Lung (tissue), 12 donors: ENCODE measurements around the gene DYRK1A. TPM values are rescaled to one million over a fixed set of nuclear protein-coding genes. Genes with fewer than 3 reads are reported as not detected.

Experiments used
- ATAC-seq: fragments of 200-7000 bp; cut with Tn5 transposase; one replicate; pipeline ENCODE4 v1.9.1; 2020; ENCODE audit warnings: moderate number of reproducible peaks; ENCODE audit not compliant: insufficient read depth, low FRiP score
- DNase-seq, 3 donors: peaks; one replicate each; pipeline ENCODE4 v3.0.0-alpha.2; 2013 to 2017
- H3K27ac ChIP-seq, 2 donors: one replicate each; pipeline ENCODE4 v1.5.1; 2013; ENCODE audit warnings: mild to moderate bottlenecking in 2 of 2, moderate library complexity in 2 of 2, control low read depth in 1 of 2, inconsistent platforms in 1 of 2, low read depth in 1 of 2, low read length in 1 of 2
- H3K27me3 ChIP-seq, 3 donors: one replicate each; pipeline ENCODE4 v1.5.1; 2013; ENCODE audit warnings: low read length in 2 of 3; ENCODE audit not compliant: control insufficient read depth in 3 of 3, insufficient read depth in 3 of 3
- H3K36me3 ChIP-seq, 4 donors: one replicate each; pipeline ENCODE4 v1.5.1; 2013; ENCODE audit warnings: low read length in 4 of 4, mild to moderate bottlenecking in 1 of 4, moderate library complexity in 1 of 4; ENCODE audit not compliant: control insufficient read depth in 4 of 4, insufficient read depth in 4 of 4
- H3K4me1 ChIP-seq, 5 donors: one replicate each; pipeline ENCODE4 v1.5.1; 2013; ENCODE audit warnings: low read length in 5 of 5, mild to moderate bottlenecking in 2 of 5, moderate library complexity in 1 of 5; ENCODE audit not compliant: control insufficient read depth in 5 of 5, insufficient read depth in 5 of 5
- H3K4me3 ChIP-seq: one replicate; pipeline ENCODE4 v1.5.1; 2013; ENCODE audit warnings: mild to moderate bottlenecking, control low read depth, moderate library complexity
- H3K9ac ChIP-seq, 2 donors: one replicate each; pipeline ENCODE4 v1.5.1; 2013; ENCODE audit warnings: low read length in 2 of 2, control low read depth in 1 of 2; ENCODE audit not compliant: insufficient read depth in 1 of 2
- H3K9me3 ChIP-seq, 4 donors: one replicate each; pipeline ENCODE4 v1.5.1; 2013; ENCODE audit warnings: low read length in 3 of 4, mild to moderate bottlenecking in 1 of 4, moderate library complexity in 1 of 4; ENCODE audit not compliant: control insufficient read depth in 4 of 4, insufficient read depth in 3 of 4
- WGBS, 2 donors: extraction: QIAGEN DNeasy Blood & Tissue Kit; methylation state at CpG; one replicate each; pipeline ENCODE4 v1.1.7; 2013; 5-methylcytosine and 5-hydroxymethylcytosine counted together
- polyA plus RNA-seq, 2 donors: library from polyadenylated mRNA; stranded (reverse); fragments of 200-250 nt; gene quantifications; one replicate each; pipeline ENCODE4 v1.2.1, GENCODE V29; 2013
- total RNA-seq, 2 donors: library from RNA; depleted of rRNA in 1 of 2; stranded (reverse); fragments of >200 nt in 1 of 2; gene quantifications; one replicate each; pipeline ENCODE4 v1.2.1, GENCODE V29; 2014 to 2021
- TF ChIP-seq, protein P1 (sequence below): IDR thresholded peaks from 2 replicates; pipeline ENCODE4 v1.5.1; 2012; ENCODE audit warnings: mild to moderate bottlenecking; ENCODE audit errors: control extremely low read depth, extremely low read depth
- donor health status: control.
- donor health status: control.
- donor health status: Bipolar disorder and iron deficiency.
- donor health status: healthy.
- donor health status: DM: yes; HTN: yes; CAD: no.

DYRK1A gene
- total and polyA plus RNA-seq, 4 donors = 22.1 to 149 (median 43.3) TPM

DNA sequence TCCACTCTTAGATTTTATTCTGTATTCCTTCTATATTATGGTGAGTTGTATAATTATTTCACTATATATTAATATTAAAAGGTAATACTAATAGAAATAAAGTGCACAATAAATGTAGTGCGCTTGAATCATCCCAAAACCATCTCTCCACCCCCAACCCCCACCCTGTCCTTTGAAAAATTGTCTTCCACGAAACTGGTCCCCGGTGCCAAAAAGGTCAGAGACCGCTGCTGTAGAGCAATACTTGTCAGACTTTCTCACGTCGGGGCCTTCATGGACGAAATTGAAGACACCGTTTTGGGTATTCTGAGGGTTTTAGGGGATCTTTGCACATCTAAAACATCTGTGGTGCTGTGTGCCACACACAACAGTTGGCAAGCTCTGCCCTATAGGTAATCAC lies 19.6 kb downstream of the DYRK1A start:
- Histone ChIP-seq H3K9ac (no peak overlapping the region), H3K27ac (no peak overlapping the region), H3K27me3 (no peaks in the 10 kb centered on the region), H3K36me3 (peaks cover 0 to 3% (median 0%) of the 10 kb centered on the region in 4 donors), H3K4me3 (no peak overlapping the region), H3K4me1 (peaks cover 1 to 38% (median 6%) of the 10 kb centered on the region in 5 donors), H3K9me3 (no peaks in the 10 kb centered on the region)
- WGBS, 2 donors = 85 to 89% methylated on average over 8 of the region's 8 CpGs
- DNase-seq = no peak
- TF ChIP-seq, protein P1, sequence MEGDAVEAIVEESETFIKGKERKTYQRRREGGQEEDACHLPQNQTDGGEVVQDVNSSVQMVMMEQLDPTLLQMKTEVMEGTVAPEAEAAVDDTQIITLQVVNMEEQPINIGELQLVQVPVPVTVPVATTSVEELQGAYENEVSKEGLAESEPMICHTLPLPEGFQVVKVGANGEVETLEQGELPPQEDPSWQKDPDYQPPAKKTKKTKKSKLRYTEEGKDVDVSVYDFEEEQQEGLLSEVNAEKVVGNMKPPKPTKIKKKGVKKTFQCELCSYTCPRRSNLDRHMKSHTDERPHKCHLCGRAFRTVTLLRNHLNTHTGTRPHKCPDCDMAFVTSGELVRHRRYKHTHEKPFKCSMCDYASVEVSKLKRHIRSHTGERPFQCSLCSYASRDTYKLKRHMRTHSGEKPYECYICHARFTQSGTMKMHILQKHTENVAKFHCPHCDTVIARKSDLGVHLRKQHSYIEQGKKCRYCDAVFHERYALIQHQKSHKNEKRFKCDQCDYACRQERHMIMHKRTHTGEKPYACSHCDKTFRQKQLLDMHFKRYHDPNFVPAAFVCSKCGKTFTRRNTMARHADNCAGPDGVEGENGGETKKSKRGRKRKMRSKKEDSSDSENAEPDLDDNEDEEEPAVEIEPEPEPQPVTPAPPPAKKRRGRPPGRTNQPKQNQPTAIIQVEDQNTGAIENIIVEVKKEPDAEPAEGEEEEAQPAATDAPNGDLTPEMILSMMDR = no peak
- ATAC-seq = no peak

DNA sequence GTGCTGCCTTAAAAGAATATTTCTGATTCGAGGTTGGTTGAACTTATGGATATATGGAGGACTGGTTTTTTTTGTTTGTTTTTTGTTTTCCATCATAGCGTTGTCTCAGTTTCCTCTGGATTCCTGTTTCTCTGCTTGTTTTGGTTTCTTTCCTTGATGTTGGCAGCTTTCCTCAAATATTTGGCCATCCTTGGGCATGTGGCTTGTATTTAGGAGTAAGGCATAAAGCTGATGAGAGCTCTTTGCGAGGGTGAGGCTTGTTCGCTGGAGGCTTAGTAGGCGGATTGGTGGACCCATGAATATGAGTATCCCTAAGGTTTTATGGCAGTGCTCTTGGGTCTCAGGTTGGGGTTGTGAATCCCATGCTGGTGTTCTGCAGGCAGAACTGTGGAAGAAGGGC lies 22.9 kb downstream of the DYRK1A start:
- no peak overlapping the region for H3K27ac ChIP-seq
- H3K4me1 ChIP-seq = peaks cover 6 to 45% (median 8%) of the 10 kb centered on the region in 5 donors
- no peak overlapping the region for H3K9ac ChIP-seq
- peaks cover 0 to 2% (median 0%) of the 10 kb centered on the region in 4 donors for H3K36me3 ChIP-seq
- H3K9me3 ChIP-seq = no peaks in the 10 kb centered on the region
- H3K27me3 ChIP-seq = no peaks in the 10 kb centered on the region
- ATAC-seq (no peak), DNase-seq (no peak)
- TF ChIP-seq, protein P1 = no peak
- WGBS, 2 donors = 65 to 85% methylated on average over 5 of the region's 5 CpGs
- H3K4me3 ChIP-seq = no peak overlapping the region

DNA sequence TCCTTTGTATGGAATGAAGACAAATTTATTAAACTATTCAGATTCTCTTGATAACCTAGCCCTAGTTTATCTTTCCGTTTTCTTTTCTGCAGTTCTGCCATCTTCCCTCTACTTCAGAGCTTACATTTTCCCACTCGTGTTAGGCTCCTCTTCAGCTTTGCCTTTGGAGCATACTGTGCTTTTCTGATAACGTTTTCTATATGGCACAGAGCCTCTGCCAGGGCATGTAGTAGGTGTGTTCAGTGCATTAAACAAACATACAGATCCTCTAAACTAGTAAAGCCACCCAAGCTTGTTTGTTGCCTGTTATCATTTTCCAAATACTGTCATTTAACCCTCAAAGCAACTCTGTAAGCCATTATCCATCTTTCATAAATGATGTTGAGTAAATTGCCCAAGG lies 25.1 kb downstream of the DYRK1A start:
- H3K27ac ChIP-seq = no peak overlapping the region
- no peaks in the 10 kb centered on the region for H3K27me3 ChIP-seq
- H3K9me3 ChIP-seq = no peaks in the 10 kb centered on the region
- 52 to 65% methylated on average over 3 of the region's 3 CpGs for WGBS, 2 donors
- no peak overlapping the region for H3K4me3 ChIP-seq
- TF ChIP-seq, protein P1 = no peak
- ATAC-seq = no peak
- H3K9ac ChIP-seq = no peak overlapping the region
- DNase-seq = no peak
- H3K4me1 ChIP-seq = peaks cover 7 to 43% (median 9%) of the 10 kb centered on the region in 5 donors
- H3K36me3 ChIP-seq = peaks cover 0 to 2% (median 0%) of the 10 kb centered on the region in 4 donors

DNA sequence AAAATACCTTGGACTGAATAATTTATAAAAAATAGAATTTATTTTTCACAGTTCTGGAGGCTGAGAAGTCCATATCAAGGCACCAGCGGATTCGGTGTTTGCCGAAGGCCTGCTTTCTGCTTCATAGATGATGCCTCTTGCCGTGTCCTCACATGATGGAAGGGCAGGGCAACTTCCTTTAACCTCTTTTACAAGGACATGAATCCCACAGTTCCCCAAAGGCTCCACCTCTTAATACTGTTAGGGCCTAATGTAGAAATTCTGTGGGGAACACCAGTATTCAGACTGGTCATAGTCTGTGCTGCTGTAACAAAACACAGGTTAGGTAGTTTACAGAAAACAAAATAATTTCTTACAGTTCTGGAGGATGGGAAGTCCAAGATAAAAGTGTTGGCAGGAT lies 25.9 kb downstream of the DYRK1A start:
- Histone ChIP-seq H3K27me3 (no peaks in the 10 kb centered on the region), H3K27ac (no peak overlapping the region), H3K4me1 (peaks cover 7 to 45% (median 9%) of the 10 kb centered on the region in 5 donors), H3K9ac (no peak overlapping the region), H3K36me3 (peaks cover 0 to 2% (median 0%) of the 10 kb centered on the region in 4 donors), H3K4me3 (no peak overlapping the region), H3K9me3 (no peaks in the 10 kb centered on the region)
- TF ChIP-seq, protein P1 = no peak
- no peak for DNase-seq
- ATAC-seq = no peak
- 82 to 83% methylated on average over 4 of the region's 4 CpGs for WGBS, 2 donors
